ENCODE data around the gene MPZL2. TPM values are rescaled to one million over a fixed set of nuclear protein-coding genes. Genes with fewer than 3 reads are reported as not detected.

MPZL2 gene
- total and polyA plus RNA-seq, 10 of the 15 experiments (the other 5 are each of a cell fraction or from before 2014, with no cell fraction given) = 0.81 to 4.8 (median 3.1) TPM

DNA sequence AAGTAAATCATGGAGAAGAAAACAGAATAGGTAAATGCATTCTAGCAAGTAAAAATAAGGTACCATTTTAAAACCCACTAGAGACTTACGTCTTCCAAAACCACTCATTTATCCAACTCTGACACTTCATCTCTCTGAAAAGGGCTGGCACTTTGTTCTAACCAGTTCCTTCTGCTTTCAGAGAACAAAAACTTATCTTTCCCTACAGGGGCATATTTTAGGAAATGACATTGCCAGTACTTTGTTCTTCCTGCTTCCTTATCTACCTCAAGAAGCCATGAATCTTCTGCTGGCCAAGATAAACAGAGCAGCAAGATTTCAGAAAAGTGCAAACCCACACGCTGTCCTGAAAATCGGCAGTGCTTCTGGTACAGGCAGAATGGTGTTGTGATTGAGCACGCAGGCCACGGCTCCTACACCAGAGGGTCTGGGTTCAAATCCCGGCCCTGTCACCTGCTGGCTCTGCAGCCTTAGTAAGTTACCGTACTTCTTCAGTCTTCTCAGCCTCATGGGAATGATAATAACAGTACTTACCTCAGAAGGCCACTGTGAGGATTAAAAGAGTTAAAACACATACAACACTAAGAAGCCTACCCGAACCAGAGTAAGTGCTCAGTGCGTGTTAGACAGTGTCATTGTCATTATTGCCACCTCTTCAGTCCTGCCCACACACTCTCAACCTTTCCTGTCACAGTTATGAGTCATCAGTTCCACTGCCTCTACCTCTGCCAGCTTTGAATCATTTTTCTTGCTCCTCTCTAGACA lies 22.9 kb downstream of the MPZL2 start (continued):
- TF ChIP-seq, protein P1, sequence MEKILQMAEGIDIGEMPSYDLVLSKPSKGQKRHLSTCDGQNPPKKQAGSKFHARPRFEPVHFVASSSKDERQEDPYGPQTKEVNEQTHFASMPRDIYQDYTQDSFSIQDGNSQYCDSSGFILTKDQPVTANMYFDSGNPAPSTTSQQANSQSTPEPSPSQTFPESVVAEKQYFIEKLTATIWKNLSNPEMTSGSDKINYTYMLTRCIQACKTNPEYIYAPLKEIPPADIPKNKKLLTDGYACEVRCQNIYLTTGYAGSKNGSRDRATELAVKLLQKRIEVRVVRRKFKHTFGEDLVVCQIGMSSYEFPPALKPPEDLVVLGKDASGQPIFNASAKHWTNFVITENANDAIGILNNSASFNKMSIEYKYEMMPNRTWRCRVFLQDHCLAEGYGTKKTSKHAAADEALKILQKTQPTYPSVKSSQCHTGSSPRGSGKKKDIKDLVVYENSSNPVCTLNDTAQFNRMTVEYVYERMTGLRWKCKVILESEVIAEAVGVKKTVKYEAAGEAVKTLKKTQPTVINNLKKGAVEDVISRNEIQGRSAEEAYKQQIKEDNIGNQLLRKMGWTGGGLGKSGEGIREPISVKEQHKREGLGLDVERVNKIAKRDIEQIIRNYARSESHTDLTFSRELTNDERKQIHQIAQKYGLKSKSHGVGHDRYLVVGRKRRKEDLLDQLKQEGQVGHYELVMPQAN (conservative IDR thresholded peaks at IDR 0.05) = 0 out of 2 replicates have a peak, but pooled peaks have one; percentile 19
- TF ChIP-seq BHLHE40 (IDR thresholded peaks at IDR 0.05; ENCODE audit: borderline replicate concordance in 1 of 2, low read depth in 2 of 2, low read length in 1 of 2) (peak; percentile 49 to 65; a peak in 3 of 4 replicates), YBX1 (IDR thresholded peaks at IDR 0.05) (no peak), MEF2B (IDR thresholded peaks at IDR 0.05; ENCODE audit: partially characterized antibody, poor library complexity, severe bottlenecking) (peak; percentile 47), ZNF622 (IDR thresholded peaks at IDR 0.05) (no peak), HDAC6 (IDR thresholded peaks at IDR 0.05; ENCODE audit: unreplicated experiment) (no peak), ZSCAN29 (IDR thresholded peaks at IDR 0.05) (no peak), SPI1 (IDR thresholded peaks at IDR 0.05; ENCODE audit: borderline replicate concordance, insufficient read depth, low read depth, low read length) (no peak), GABPA (IDR thresholded peaks at IDR 0.05; ENCODE audit: low read depth) (no peak), ZNF24 (IDR thresholded peaks at IDR 0.05) (peak; percentile 92), BCL11A (IDR thresholded peaks at IDR 0.05; ENCODE audit: low read depth, low read length) (peak; percentile 77; the same call in 1 of the 2 replicates), STAT3 (IDR thresholded peaks at IDR 0.05; ENCODE audit: low read depth, low read length) (no peak), SRF (IDR thresholded peaks at IDR 0.05; ENCODE audit: low read depth in 2 of 2, low read length in 2 of 2) (0 out of 4 replicates have a peak, but pooled peaks of 1 of the 2 experiments have one; percentile 30), NFYB (IDR thresholded peaks at IDR 0.05; ENCODE audit: insufficient read depth, low read depth, low read length) (no peak), CHD1 (IDR thresholded peaks at IDR 0.05; ENCODE audit: low read depth, low read length) (no peak), GATAD2B (conservative IDR thresholded peaks at IDR 0.05; ENCODE audit: low read depth) (no peak), MEF2A (IDR thresholded peaks at IDR 0.05; ENCODE audit: insufficient read depth, low read depth, low read length) (peak; percentile 30; the same call in 1 of the 2 replicates), CBX5 (IDR thresholded peaks at IDR 0.05; ENCODE audit: low read depth) (no peak), DPF2 (IDR thresholded peaks at IDR 0.05) (peak; percentile 95)
- TF ChIP-seq, protein P2, sequence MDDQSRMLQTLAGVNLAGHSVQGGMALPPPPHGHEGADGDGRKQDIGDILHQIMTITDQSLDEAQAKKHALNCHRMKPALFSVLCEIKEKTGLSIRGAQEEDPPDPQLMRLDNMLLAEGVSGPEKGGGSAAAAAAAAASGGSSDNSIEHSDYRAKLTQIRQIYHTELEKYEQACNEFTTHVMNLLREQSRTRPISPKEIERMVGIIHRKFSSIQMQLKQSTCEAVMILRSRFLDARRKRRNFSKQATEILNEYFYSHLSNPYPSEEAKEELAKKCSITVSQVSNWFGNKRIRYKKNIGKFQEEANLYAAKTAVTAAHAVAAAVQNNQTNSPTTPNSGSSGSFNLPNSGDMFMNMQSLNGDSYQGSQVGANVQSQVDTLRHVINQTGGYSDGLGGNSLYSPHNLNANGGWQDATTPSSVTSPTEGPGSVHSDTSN (IDR thresholded peaks at IDR 0.05; ENCODE audit: insufficient replicate concordance, low read depth, low read length) = peak; percentile 33
- TF ChIP-seq, protein P3, sequence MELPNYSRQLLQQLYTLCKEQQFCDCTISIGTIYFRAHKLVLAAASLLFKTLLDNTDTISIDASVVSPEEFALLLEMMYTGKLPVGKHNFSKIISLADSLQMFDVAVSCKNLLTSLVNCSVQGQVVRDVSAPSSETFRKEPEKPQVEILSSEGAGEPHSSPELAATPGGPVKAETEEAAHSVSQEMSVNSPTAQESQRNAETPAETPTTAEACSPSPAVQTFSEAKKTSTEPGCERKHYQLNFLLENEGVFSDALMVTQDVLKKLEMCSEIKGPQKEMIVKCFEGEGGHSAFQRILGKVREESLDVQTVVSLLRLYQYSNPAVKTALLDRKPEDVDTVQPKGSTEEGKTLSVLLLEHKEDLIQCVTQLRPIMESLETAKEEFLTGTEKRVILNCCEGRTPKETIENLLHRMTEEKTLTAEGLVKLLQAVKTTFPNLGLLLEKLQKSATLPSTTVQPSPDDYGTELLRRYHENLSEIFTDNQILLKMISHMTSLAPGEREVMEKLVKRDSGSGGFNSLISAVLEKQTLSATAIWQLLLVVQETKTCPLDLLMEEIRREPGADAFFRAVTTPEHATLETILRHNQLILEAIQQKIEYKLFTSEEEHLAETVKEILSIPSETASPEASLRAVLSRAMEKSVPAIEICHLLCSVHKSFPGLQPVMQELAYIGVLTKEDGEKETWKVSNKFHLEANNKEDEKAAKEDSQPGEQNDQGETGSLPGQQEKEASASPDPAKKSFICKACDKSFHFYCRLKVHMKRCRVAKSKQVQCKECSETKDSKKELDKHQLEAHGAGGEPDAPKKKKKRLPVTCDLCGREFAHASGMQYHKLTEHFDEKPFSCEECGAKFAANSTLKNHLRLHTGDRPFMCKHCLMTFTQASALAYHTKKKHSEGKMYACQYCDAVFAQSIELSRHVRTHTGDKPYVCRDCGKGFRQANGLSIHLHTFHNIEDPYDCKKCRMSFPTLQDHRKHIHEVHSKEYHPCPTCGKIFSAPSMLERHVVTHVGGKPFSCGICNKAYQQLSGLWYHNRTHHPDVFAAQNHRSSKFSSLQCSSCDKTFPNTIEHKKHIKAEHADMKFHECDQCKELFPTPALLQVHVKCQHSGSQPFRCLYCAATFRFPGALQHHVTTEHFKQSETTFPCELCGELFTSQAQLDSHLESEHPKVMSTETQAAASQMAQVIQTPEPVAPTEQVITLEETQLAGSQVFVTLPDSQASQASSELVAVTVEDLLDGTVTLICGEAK (IDR thresholded peaks at IDR 0.05; ENCODE audit: borderline replicate concordance) = no peak; the same call in 1 of the 2 replicates
- TF ChIP-seq, protein P4, sequence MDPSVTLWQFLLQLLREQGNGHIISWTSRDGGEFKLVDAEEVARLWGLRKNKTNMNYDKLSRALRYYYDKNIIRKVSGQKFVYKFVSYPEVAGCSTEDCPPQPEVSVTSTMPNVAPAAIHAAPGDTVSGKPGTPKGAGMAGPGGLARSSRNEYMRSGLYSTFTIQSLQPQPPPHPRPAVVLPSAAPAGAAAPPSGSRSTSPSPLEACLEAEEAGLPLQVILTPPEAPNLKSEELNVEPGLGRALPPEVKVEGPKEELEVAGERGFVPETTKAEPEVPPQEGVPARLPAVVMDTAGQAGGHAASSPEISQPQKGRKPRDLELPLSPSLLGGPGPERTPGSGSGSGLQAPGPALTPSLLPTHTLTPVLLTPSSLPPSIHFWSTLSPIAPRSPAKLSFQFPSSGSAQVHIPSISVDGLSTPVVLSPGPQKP (IDR thresholded peaks at IDR 0.05; ENCODE audit: low read depth, low read length) = no peak

Measured in GM12878 (cell line).